ENCODE data around the gene RAB40C. TPM values are rescaled to one million over a fixed set of nuclear protein-coding genes. Genes with fewer than 3 reads are reported as not detected.

RAB40C gene, protein sequence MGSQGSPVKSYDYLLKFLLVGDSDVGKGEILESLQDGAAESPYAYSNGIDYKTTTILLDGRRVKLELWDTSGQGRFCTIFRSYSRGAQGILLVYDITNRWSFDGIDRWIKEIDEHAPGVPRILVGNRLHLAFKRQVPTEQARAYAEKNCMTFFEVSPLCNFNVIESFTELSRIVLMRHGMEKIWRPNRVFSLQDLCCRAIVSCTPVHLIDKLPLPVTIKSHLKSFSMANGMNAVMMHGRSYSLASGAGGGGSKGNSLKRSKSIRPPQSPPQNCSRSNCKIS
- total RNA-seq: 10 to 100 TPM; 31.2 to 51.0 (median 40.1) TPM
- long read RNA-seq, donor 1, transcript RAB40C-204 (7 exons, 2,569 nt): minor isoform, 16 of 102 reads
- long read RNA-seq, donor 1, transcript RAB40C-206 (2 exons, 2,439 nt): minor isoform, 7 of 102 reads
- long read RNA-seq, donor 1, transcript RAB40C-201 (6 exons, 2,699 nt): major isoform, 42 of 102 reads
- long read RNA-seq, donor 1, partial matches to known transcripts: 11 of 102 reads
- long read RNA-seq, donor 1, other reads (novel, unspliced or antisense): 22 of 102 reads
- long read RNA-seq, donor 2, transcript RAB40C-201 (6 exons, 2,699 nt): major isoform, 15 of 23 reads
- long read RNA-seq, donor 2, partial matches to known transcripts: 1 of 23 reads
- long read RNA-seq, donor 2, other reads (novel, unspliced or antisense): 7 of 23 reads

DNA sequence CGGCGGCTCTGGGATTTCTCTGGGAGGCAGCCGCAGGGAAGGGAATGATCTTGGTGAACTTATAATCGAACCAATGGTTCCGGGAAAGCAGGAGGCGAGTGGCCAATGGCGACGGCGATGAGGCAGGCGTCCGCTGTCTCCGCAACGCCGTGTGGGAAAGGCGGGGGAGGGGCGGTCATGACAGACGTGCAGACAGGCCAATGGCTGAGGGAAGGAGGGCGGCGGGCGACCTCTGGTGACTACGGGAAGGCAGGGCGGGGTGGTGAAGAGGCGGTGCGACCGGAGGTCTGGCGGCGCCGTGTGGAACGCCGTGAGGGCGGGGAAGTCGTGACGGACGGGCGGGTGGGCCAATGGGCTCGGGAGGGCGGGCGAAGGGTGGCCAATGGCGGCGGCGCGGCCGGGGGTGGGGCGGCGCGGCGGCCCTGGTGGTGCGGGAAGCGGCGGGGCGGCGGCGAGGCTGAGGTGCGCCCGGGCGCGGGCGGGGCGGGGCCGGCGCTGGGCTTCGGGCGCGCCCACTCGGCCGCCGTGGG lies at the start of gene RAB40C:
TSS of gene RAB40C (plus strand) at position 409 of the 530 bp plus-strand sequence. CDS start 226 bp downstream, outside the sequence.
- Histone ChIP-seq H3K4me3 (peak within 1 kb of the TSS; percentile 90), H3K4me1 (ENCODE audit: low read depth) (peaks cover 45% of the 10 kb centered on the region), H3K36me3 (ENCODE audit: low read depth) (no peaks in the 10 kb centered on the region), H3K9me3 (no peaks in the 10 kb centered on the region)
- DNase-seq (peak; percentile 99 to 100 (median 99)), ATAC-seq (peak; percentile 82)
- TF ChIP-seq, protein P1, sequence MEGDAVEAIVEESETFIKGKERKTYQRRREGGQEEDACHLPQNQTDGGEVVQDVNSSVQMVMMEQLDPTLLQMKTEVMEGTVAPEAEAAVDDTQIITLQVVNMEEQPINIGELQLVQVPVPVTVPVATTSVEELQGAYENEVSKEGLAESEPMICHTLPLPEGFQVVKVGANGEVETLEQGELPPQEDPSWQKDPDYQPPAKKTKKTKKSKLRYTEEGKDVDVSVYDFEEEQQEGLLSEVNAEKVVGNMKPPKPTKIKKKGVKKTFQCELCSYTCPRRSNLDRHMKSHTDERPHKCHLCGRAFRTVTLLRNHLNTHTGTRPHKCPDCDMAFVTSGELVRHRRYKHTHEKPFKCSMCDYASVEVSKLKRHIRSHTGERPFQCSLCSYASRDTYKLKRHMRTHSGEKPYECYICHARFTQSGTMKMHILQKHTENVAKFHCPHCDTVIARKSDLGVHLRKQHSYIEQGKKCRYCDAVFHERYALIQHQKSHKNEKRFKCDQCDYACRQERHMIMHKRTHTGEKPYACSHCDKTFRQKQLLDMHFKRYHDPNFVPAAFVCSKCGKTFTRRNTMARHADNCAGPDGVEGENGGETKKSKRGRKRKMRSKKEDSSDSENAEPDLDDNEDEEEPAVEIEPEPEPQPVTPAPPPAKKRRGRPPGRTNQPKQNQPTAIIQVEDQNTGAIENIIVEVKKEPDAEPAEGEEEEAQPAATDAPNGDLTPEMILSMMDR (IDR thresholded peaks at IDR 0.05): peak; percentile 28
- intact Hi-C loops (cut with DNase I, micrococcal nuclease): loop anchor here in 1 of 2 donors (10.0 kb wide), 1 partner anchor 65 kb away; no protein-coding TSS in a partner anchor

DNA sequence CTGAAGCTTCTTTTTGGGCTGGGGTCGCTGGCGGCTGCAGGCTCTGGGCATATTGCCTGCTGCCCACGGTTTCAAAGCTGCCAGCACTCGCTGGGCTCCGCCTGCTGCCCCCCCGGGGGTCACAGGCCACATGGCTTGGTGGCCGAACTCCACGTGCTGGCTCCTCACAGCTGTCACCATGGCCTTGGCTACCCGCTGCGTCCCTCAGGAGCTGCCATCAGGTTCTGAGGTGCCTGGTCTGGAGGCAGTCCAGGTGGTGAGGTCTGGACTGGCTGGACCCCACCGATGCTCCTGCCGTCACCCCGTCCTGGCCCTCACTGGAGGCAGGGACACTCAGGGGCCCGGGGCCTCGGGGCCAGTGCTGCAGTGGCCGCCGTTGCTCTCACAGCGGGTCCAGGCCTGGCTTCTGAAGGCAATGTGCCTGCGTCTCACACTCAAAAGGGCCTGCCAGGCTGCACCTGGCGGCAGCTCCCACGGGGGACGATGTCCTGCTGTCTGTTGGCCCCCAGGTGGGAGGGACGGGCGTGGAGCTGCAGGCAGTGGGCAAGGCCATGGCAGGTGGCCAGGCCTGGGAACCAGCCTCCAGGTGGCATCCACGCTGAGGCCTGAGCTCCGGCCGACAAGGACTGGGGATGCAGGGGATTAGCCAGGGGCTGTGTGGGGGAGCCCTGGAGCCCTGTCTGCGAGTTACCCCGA lies 49.1 kb upstream of the RAB40C start:
- no peaks in the 10 kb centered on the region for H3K9me3 ChIP-seq
- TF ChIP-seq, protein P1 (IDR thresholded peaks at IDR 0.05): no peak
- no peak overlapping the region for H3K4me3 ChIP-seq
- ATAC-seq: no peak
- H3K4me1 ChIP-seq (ENCODE audit: low read depth): peaks cover 2% of the 10 kb centered on the region
- intact Hi-C loops (cut with DNase I, micrococcal nuclease): no loop called here
- H3K36me3 ChIP-seq (ENCODE audit: low read depth): no peaks in the 10 kb centered on the region
- DNase-seq: no peak

DNA sequence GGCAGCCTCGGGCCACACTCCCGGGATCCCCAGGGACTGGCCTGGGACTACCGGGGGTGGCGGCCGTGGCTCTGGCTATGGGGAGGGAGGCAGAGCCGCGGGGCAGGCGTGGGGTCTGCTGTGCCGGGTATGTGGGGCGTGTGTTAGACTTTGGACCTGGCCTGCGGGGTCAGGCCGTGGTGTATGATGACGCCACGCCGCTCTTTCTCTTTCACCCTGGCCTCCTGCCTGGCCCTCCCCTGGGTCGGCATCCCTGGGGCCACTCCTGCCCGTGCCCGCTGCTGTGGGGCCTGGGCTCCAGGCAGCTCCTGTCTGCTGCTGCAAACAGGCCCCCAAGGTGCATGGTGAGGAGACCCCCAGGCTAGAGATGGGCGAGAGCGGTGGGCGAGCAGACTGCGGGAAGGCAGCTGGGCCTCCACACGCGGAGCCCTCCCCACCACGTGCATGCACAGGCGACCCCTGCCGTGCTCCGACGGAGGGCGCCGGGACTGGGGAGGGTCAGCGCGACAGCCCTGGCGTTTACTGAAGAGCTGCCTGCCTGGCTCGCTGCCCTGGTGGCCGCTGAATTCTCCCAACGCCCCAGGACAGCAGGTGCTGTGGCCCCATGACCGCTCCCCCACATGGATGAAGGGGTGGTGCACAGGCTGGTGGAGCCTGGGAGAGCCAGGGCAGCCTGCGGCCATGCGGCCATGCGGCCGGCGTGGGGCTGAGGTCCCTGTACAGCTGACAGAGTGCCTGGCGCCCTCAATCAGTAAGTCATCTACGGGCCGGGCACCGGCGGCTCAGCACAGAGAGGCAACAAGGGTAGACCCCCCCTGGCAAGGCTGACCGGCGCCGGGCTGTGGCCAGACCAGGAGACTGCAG lies 46.3 kb upstream of the RAB40C start:
- DNase-seq (no peak), ATAC-seq (no peak)
- Histone ChIP-seq H3K4me1 (ENCODE audit: low read depth) (no peaks in the 10 kb centered on the region), H3K36me3 (ENCODE audit: low read depth) (no peaks in the 10 kb centered on the region), H3K9me3 (no peaks in the 10 kb centered on the region), H3K4me3 (no peak overlapping the region)
- TF ChIP-seq, protein P1 (IDR thresholded peaks at IDR 0.05): no peak
- intact Hi-C loops (cut with DNase I, micrococcal nuclease): no loop called here

DNA sequence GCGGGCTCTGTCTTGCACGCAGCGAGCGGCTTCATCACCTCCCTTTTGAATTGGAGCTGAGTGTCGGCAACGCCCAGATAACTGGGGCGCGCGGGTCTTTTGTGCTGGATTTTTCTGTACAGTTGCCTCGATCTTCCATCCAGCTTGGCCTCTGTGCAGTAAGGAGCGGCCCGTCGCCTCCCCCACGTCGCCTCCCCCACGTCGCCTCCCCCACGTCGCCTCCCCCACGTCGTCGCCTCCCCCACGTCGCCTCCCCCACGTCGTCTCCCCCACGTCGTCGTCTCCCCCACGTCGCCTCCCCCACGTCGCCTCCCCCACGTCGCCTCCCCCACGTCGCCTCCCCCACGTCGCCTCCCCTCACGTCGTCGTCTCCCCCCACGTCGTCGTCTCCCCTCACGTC lies 45.3 kb upstream of the RAB40C start:
- ATAC-seq (no peak), DNase-seq (no peak)
- H3K4me1 ChIP-seq (ENCODE audit: low read depth): no peaks in the 10 kb centered on the region
- no peaks in the 10 kb centered on the region for H3K9me3 ChIP-seq
- H3K36me3 ChIP-seq (ENCODE audit: low read depth): no peaks in the 10 kb centered on the region
- no peak overlapping the region for H3K4me3 ChIP-seq
- TF ChIP-seq, protein P1 (IDR thresholded peaks at IDR 0.05): no peak
- intact Hi-C loops (cut with DNase I, micrococcal nuclease): no loop called here
